BJ (cell line): ENCODE measurements around the gene RIMBP2. TPM values are rescaled to one million over a fixed set of nuclear protein-coding genes. Genes with fewer than 3 reads are reported as not detected.

Source experiments
- CTCF ChIA-PET: fragments of 350-600 bp; formaldehyde crosslinking; extraction: SDS; loops from one replicate; lab custom pipeline; 2021; ENCODE audit warnings: antibody characterized with exemption, inconsistent platforms; lab: Yijun Ruan, JAX
- POLR2A ChIA-PET: fragments of 300-600 bp; sonication (Branson Sonifier 250); formaldehyde crosslinking; extraction: SDS; loops from one replicate; lab custom pipeline; 2021; ENCODE audit warnings: antibody characterized with exemption; lab: Charles Lee
- DNase-seq: peaks from one replicate; pipeline ENCODE4 v3.0.0-alpha.2; 2011; ENCODE audit warnings: low read depth
- H3K27me3 ChIP-seq: 2 replicates; pipeline ENCODE4 v1.6.0; 2011; ENCODE audit warnings: low read length; ENCODE audit not compliant: control insufficient read depth, insufficient read depth
- H3K36me3 ChIP-seq: 2 replicates; pipeline ENCODE4 v1.5.1; 2011; ENCODE audit warnings: low read length; ENCODE audit not compliant: control insufficient read depth, insufficient read depth
- H3K4me3 ChIP-seq: 2 replicates; pipeline ENCODE4 v1.5.1; 2011; ENCODE audit warnings: low read depth, mild to moderate bottlenecking, control low read depth, low read length
- polyA plus RNA-seq: library from polyadenylated mRNA; depleted of rRNA; stranded (reverse); fragments of >200 nt; gene quantifications from 2 replicates; pipeline ENCODE4 v1.2.3, GENCODE V29; 2011
- TF ChIP-seq, protein P1 (sequence below): IDR thresholded peaks from 2 replicates; pipeline ENCODE4 v1.5.1; 2011; ENCODE audit warnings: low read depth, mild to moderate bottlenecking, control low read depth, inconsistent platforms, low read length, moderate library complexity; ENCODE audit not compliant: insufficient read depth

RIMBP2 gene
- polyA plus RNA-seq, 1 experiment, result 0.05 TPM

DNA sequence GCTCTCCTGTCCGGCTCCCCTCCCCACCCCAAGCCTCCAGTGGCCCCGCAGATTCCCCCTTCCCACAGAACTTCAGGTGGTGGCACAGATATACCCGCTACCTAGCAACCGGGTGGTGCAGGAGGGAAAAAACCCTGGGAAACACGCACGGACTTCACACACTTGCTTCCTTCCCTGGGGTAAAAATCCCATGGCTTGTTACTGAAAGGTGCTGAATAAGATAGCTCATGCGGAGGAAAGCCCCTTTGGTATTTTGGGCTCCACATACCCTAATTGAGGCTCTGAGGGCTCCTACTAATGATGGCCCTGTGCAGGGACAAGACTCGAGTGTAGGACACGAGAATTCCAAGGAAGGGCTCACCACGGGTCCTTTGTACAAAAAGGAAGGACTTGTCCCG is 869 bp upstream of the RIMBP2 start:
- DNase-seq, result no peak
- TF ChIP-seq, protein P1, sequence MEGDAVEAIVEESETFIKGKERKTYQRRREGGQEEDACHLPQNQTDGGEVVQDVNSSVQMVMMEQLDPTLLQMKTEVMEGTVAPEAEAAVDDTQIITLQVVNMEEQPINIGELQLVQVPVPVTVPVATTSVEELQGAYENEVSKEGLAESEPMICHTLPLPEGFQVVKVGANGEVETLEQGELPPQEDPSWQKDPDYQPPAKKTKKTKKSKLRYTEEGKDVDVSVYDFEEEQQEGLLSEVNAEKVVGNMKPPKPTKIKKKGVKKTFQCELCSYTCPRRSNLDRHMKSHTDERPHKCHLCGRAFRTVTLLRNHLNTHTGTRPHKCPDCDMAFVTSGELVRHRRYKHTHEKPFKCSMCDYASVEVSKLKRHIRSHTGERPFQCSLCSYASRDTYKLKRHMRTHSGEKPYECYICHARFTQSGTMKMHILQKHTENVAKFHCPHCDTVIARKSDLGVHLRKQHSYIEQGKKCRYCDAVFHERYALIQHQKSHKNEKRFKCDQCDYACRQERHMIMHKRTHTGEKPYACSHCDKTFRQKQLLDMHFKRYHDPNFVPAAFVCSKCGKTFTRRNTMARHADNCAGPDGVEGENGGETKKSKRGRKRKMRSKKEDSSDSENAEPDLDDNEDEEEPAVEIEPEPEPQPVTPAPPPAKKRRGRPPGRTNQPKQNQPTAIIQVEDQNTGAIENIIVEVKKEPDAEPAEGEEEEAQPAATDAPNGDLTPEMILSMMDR, result no peak
- ChIA-PET CTCF (no interaction called here), POLR2A (no interaction called here)
- Histone ChIP-seq H3K27me3 (peaks cover 1% of the 10 kb centered on the region; the same call in 1 of the 2 replicates), H3K4me3 (no peak overlapping the region), H3K36me3 (no peaks in the 10 kb centered on the region)

DNA sequence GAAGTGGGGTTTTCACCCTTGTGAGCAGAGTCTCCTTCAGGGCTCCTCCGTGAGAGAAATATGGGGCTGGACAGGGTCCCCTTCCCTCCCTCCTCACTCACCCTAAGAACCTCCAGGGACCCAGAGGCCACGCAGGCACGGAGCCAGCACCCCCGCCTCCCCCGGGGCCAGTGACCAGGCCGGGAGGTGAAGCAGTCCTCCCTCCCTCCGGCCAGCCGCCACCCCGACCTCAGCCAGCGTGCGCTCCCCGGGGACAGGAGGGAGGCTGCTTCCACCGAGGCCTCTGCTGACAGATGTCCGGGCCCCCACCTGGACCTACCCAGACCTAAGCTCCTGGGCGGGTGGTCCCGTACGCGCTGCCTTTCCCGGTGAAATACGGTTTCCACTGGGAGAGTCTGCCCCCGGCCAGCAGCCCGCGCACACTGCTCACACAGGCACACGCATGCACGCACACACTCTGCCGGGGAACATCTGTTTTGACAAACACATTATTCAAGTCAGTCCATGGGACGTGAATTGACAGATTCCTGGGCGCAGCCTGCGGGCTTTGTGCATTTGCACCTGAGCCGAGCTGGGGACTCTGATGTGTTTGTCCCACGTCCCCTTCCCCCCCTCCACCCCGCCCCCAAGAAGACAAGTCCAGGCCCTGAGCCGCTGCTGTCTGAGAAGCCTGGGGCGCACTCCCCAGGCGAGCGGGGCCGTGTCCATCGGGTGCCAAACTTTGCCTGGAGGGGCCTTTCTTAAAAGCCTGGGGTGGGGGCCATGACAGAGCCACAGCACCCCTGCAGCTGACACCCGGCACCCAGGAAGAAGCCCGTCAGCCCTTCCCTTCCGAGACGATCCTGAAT is 725 bp downstream of the RIMBP2 start:
- Histone ChIP-seq H3K36me3 (no peaks in the 10 kb centered on the region), H3K27me3 (peaks cover 1% of the 10 kb centered on the region; the same call in 1 of the 2 replicates), H3K4me3 (no peak overlapping the region)
- ChIA-PET POLR2A (no interaction called here), CTCF (interaction anchor here (0.7 kb wide), 1 partner anchor 93 kb away, joined by 3 read pairs; no protein-coding TSS in a partner anchor)
- no peak for DNase-seq
- TF ChIP-seq, protein P1, result no peak

DNA sequence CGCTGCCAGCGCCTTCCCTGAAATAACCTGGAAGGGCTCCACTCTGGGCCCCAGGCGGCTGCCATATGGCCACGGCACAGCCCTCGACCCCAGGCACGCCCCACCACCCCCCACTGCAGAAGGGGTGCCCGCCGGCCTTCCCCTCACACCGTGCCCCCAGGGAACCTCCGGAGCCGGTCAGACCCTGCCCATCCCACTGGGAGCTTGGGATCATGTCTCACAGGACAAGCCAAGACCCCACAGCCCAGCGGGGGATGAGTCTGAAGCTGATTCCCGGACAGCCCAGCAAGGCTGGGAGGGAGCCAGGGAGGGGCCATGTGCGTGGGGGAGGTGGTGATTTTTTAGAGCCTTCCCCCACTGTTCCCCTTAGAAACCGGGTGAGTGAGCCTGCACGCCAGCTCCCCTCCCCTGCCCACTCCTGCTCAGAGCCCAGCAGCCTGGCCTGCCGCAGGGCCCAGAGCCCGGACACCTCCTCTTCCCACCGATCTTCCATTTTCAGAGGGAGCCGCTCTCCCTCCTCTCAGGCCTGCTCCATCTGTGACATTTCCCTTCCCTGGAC is 1.4 kb downstream of the RIMBP2 start:
- TF ChIP-seq, protein P1, result no peak
- Histone ChIP-seq H3K27me3 (peaks cover 1% of the 10 kb centered on the region; the same call in 1 of the 2 replicates), H3K36me3 (no peaks in the 10 kb centered on the region), H3K4me3 (no peak overlapping the region)
- POLR2A ChIA-PET, result no interaction called here
- no peak for DNase-seq
- CTCF ChIA-PET, result no interaction called here

- no peaks in the 10 kb centered on the region for H3K36me3 ChIP-seq
- no peak for DNase-seq
- CTCF ChIA-PET, result no interaction called here
- H3K4me3 ChIP-seq, result no peak overlapping the region
- peaks cover 1% of the 10 kb centered on the region; the same call in 1 of the 2 replicates for H3K27me3 ChIP-seq
- POLR2A ChIA-PET, result no interaction called here
- TF ChIP-seq, protein P1, result no peak
These were observed 2.0 kb downstream of the RIMBP2 start for GRCh38 chr12:130714091-130714590.

GRCh38 chr12:130713581-130713991 is 2.5 kb downstream of the RIMBP2 start:
- Histone ChIP-seq H3K36me3 (no peaks in the 10 kb centered on the region), H3K4me3 (no peak overlapping the region), H3K27me3 (peaks cover 1% of the 10 kb centered on the region; the same call in 1 of the 2 replicates)
- ChIA-PET CTCF (interaction anchor here (1.7 kb wide), 1 partner anchor 35 kb away, joined by 4 read pairs; no protein-coding TSS in a partner anchor), POLR2A (no interaction called here)
- TF ChIP-seq, protein P1, result no peak
- DNase-seq, result no peak
